AG09319 (cell line): ENCODE measurements around the gene NBPF4.

Experiments
- DNase-seq: peaks from one replicate; pipeline ENCODE4 v3.0.0-alpha.2; 2010; ENCODE audit warnings: low read depth; ENCODE audit errors: extremely low read depth
- CTCF ChIP-seq: IDR thresholded peaks from 2 replicates; pipeline ENCODE4 v1.5.1; 2011; ENCODE audit warnings: low read depth, mild to moderate bottlenecking, inconsistent platforms, low read length, moderate library complexity

NBPF4 gene

GRCh38 chr1:108190001-108190634 lies 53.8 kb downstream of the NBPF4 start:
- no peak for DNase-seq
- no peak for TF ChIP-seq CTCF

- TF ChIP-seq CTCF, result no peak
Measured at GRCh38 chr1:108188801-108189200, 55.1 kb downstream of the NBPF4 start.

GRCh38 chr1:108182959-108183700 lies 60.7 kb downstream of the NBPF4 start:
- no peak for DNase-seq
- no peak for TF ChIP-seq CTCF

More at GRCh38 chr1:108188801-108189200, 55.1 kb downstream of the NBPF4 start:
- DNase-seq, result no peak

- no peak for TF ChIP-seq CTCF
Measured at GRCh38 chr1:108179018-108179417, 64.9 kb downstream of the NBPF4 start.

More at GRCh38 chr1:108179018-108179417, 64.9 kb downstream of the NBPF4 start:
- no peak for DNase-seq
